Upper lobe of left lung (tissue), 6 donors: ENCODE results near the gene SLC44A5. TPM values are rescaled to one million over a fixed set of nuclear protein-coding genes. Genes with fewer than 3 reads are reported as not detected.

Experiments used
- ATAC-seq, 2 donors: fragments of 200-7000 bp; cut with Tn5 transposase; one replicate each; pipeline ENCODE4 v1.9.1; 2022; ENCODE audit warnings: mild to moderate bottlenecking in 2 of 2, moderate library complexity in 2 of 2; ENCODE audit not compliant: low FRiP score in 2 of 2
- DNase-seq, 2 donors: peaks; one replicate each; pipeline ENCODE4 v3.0.0-alpha.2; 2019 to 2020
- H3K27ac ChIP-seq, 4 donors: fragments of 200-600 bp; sonication (generic); one replicate each; pipeline ENCODE4 v1.5.1; 2016 to 2019
- H3K27me3 ChIP-seq, 4 donors: fragments of 200-600 bp; sonication (generic); one replicate each; pipeline ENCODE4 v1.5.1; 2017 to 2019
- H3K36me3 ChIP-seq, 4 donors: fragments of 200-600 bp; sonication (generic); one replicate each; pipeline ENCODE4 v1.5.1; 2016 to 2019
- H3K4me1 ChIP-seq, 4 donors: fragments of 200-600 bp; sonication (generic); one replicate each; pipeline ENCODE4 v1.5.1; 2018 to 2019
- H3K4me3 ChIP-seq, 4 donors: fragments of 200-600 bp; sonication (generic); one replicate each; pipeline ENCODE4 v1.5.1; 2017 to 2019; ENCODE audit warnings: mild to moderate bottlenecking in 2 of 4, moderate library complexity in 1 of 4
- H3K9me3 ChIP-seq, 4 donors: fragments of 200-600 bp; sonication (generic); one replicate each; pipeline ENCODE4 v1.5.1; 2018 to 2019
- EP300 ChIP-seq, 4 donors: sonication (generic); formaldehyde crosslinking; IDR thresholded peaks; one replicate each; pipeline ENCODE4 v1.5.1; 2017; ENCODE audit warnings: antibody characterized with exemption in 4 of 4, control low read depth in 2 of 4
- POLR2A ChIP-seq, 4 donors: fragments of 450-650 bp; IDR thresholded peaks; one replicate each; pipeline ENCODE4 v1.5.1; 2016 to 2017; ENCODE audit warnings: antibody characterized with exemption in 4 of 4, mild to moderate bottlenecking in 2 of 4
- POLR2AphosphoS5 ChIP-seq, 2 donors: sonication (generic); formaldehyde crosslinking; IDR thresholded peaks; one replicate each; pipeline ENCODE4 v1.5.1; 2017; ENCODE audit warnings: antibody characterized with exemption in 2 of 2
- WGBS, 2 donors: methylation state at CpG; one replicate each; pipeline ENCODE4 v1.1.5; 2017 to 2018; 5-methylcytosine and 5-hydroxymethylcytosine counted together
- total RNA-seq, 6 donors: library from RNA; depleted of rRNA in 4 of 6; stranded (reverse); fragments of >200 nt in 4 of 6; gene quantifications; one replicate each; pipeline versions ENCODE4 v1.1.0 to v1.2.1, GENCODE V29; 2016 to 2021
- TF ChIP-seq, protein P1 (sequence below), 6 experiments: fragments of 450-650 bp in 4 of 6; fragments of 200-600 bp in 2 of 6; sonication (generic) in 2 of 6; IDR thresholded peaks; one replicate each; pipeline ENCODE4 v1.5.1; 2016 to 2019; ENCODE audit warnings: antibody characterized with exemption in 6 of 6
- donor health status: DM: no; HTN: no; CAD: no; lungs with moderate emphysema.
- donor health status: DM: no; HTN: yes; CAD: no; lungs with severe emphysema.

SLC44A5 gene
- total RNA-seq, 6 donors from 2014 or later = 0.11 to 4.2 (median 0.40) TPM; not detected in 1

DNA sequence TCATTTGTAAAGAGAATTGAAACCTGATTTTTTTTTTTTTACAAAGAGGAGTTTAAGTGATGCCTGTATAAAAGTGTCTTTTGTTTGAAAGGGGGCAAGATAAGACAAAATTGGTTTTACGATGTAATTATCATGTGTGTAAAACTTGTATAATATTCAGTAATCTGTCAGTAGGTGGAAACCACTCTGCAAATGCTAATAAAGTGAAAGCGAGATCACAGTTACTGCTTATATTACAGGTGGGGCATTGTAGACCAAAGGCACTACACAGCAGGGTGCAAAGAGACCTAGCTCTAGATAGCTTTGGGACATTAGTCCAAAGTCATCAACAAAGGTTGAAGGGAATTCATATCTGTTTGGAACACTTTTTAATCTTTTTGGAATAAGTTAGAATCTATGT lies 302.5 kb downstream of the SLC44A5 start:
- no peak for ATAC-seq
- no peaks in the 10 kb centered on the region for H3K4me1 ChIP-seq
- no peaks in the 10 kb centered on the region for H3K9me3 ChIP-seq
- H3K27ac ChIP-seq = no peak overlapping the region
- TF ChIP-seq EP300 (IDR thresholded peaks at IDR 0.05) = no peak
- TF ChIP-seq POLR2AphosphoS5 (IDR thresholded peaks at IDR 0.05) = no peak
- TF ChIP-seq POLR2A (IDR thresholded peaks at IDR 0.05) = no peak
- TF ChIP-seq, protein P1, sequence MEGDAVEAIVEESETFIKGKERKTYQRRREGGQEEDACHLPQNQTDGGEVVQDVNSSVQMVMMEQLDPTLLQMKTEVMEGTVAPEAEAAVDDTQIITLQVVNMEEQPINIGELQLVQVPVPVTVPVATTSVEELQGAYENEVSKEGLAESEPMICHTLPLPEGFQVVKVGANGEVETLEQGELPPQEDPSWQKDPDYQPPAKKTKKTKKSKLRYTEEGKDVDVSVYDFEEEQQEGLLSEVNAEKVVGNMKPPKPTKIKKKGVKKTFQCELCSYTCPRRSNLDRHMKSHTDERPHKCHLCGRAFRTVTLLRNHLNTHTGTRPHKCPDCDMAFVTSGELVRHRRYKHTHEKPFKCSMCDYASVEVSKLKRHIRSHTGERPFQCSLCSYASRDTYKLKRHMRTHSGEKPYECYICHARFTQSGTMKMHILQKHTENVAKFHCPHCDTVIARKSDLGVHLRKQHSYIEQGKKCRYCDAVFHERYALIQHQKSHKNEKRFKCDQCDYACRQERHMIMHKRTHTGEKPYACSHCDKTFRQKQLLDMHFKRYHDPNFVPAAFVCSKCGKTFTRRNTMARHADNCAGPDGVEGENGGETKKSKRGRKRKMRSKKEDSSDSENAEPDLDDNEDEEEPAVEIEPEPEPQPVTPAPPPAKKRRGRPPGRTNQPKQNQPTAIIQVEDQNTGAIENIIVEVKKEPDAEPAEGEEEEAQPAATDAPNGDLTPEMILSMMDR (IDR thresholded peaks at IDR 0.05) = no peak
- H3K27me3 ChIP-seq = no peaks in the 10 kb centered on the region
- DNase-seq = no peak
- no peaks in the 10 kb centered on the region for H3K36me3 ChIP-seq
- 81 to 85% methylated on average over 2 of the region's 2 CpGs for WGBS, 2 donors
- no peak overlapping the region for H3K4me3 ChIP-seq

DNA sequence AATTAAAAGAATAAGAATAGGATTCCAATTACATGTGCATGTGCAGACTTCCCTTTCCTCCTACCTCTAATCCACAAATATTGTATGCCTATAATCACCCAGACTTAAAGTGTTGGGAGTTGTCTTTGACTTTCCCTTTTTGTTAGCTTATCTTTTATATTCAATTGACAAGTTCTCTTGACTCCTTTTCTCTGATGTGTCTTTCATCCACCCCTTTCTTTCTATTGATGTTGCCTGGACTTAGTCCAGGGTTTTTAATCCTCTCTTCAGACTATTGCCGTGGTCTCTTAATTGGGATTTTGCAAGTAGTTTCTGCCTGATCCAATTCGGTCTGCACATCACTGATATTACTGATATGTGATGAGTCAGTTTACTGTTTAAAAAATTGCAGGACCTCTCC lies 305.9 kb downstream of the SLC44A5 start:
- Histone ChIP-seq H3K9me3 (no peaks in the 10 kb centered on the region), H3K27me3 (no peaks in the 10 kb centered on the region), H3K4me1 (no peaks in the 10 kb centered on the region), H3K36me3 (no peaks in the 10 kb centered on the region), H3K4me3 (no peak overlapping the region), H3K27ac (no peak overlapping the region)
- ATAC-seq = no peak
- WGBS, 2 donors = 81% methylated on average over 2 of the region's 2 CpGs
- no peak for DNase-seq
- no peak for TF ChIP-seq EP300 (IDR thresholded peaks at IDR 0.05)
- TF ChIP-seq POLR2A (IDR thresholded peaks at IDR 0.05) = no peak
- TF ChIP-seq, protein P1 (IDR thresholded peaks at IDR 0.05) = no peak
- TF ChIP-seq POLR2AphosphoS5 (IDR thresholded peaks at IDR 0.05) = no peak

DNA sequence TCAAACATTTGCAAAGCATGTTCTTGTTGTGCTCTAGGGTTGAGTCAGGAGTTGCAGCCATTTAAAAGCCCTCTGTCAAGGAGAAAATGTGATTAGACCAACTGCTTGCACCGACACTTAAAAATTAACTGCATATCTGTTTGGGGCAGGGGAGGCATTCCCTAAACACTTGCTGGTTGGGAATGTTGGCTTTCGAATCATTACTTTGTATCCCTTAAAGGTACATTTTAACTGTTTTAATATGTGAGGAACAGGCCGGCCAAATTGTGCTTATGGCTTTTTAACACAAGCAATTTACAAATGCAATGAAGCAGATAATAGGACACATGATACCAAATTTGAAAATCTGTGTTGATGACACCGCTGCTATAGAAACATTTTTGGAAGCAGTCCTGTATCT lies 317.6 kb downstream of the SLC44A5 start:
- no peak for ATAC-seq
- TF ChIP-seq POLR2AphosphoS5 (IDR thresholded peaks at IDR 0.05) (no peak), EP300 (IDR thresholded peaks at IDR 0.05) (no peak), POLR2A (IDR thresholded peaks at IDR 0.05) (no peak)
- TF ChIP-seq, protein P1 (IDR thresholded peaks at IDR 0.05) = no peak

DNA sequence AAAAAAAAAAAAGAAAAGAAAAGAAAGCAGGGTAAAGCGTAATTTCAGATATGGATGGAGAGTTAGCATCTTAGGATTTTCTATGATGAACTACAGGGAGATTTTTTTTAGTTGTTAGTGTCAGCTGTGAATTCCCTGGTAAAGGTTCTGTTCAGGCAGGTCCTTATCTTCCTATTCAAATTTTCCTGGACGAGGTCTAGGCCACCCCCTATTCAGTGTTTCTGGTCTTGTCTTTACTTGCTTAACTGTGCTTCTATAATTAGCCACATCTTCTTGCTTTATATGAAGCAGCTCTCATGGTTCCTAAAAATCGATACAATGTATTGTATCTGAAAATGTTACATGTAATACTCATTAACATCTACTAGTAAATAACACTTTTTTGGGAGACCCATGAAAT lies 318.9 kb downstream of the SLC44A5 start:
- WGBS, 2 donors = 64% methylated on average over 3 of the region's 3 CpGs

More for the DNA sequence above, 317.6 kb downstream of the SLC44A5 start:
- Histone ChIP-seq H3K9me3 (no peaks in the 10 kb centered on the region), H3K36me3 (no peaks in the 10 kb centered on the region), H3K27me3 (no peaks in the 10 kb centered on the region), H3K4me1 (no peaks in the 10 kb centered on the region), H3K4me3 (no peak overlapping the region), H3K27ac (no peak overlapping the region)
- no peak for DNase-seq
- WGBS, 2 donors = 79 to 88% methylated on average over 4 of the region's 4 CpGs

DNA sequence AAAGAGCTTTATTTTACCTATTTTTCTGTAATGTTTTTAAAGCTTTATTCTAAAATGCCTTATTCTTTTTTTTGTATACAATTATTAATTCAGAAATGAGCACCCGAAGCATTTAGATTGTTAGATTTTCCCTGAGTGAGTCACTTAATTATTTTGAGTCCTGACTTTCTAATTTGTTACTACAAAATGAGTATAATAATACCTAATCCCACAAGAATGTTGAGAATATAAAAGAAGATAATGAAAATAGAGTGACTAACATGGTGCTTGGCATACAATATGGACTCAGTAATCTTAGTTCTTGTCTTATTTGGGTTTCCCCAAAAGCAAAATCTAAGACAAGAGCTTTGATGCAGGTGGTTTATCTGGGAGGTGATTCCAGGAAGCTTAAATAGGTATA lies 334.5 kb downstream of the SLC44A5 start:
- Histone ChIP-seq H3K36me3 (no peaks in the 10 kb centered on the region), H3K9me3 (no peaks in the 10 kb centered on the region), H3K4me1 (no peaks in the 10 kb centered on the region), H3K27ac (no peak overlapping the region), H3K27me3 (no peaks in the 10 kb centered on the region), H3K4me3 (no peak overlapping the region)
- 86 to 97% methylated on average over 1 of the region's 1 CpG for WGBS, 2 donors
- ATAC-seq (no peak), DNase-seq (no peak)
- TF ChIP-seq, protein P1 (IDR thresholded peaks at IDR 0.05) = no peak
- no peak for TF ChIP-seq EP300 (IDR thresholded peaks at IDR 0.05)
- TF ChIP-seq POLR2A (IDR thresholded peaks at IDR 0.05) = no peak
- TF ChIP-seq POLR2AphosphoS5 (IDR thresholded peaks at IDR 0.05) = no peak

More for the DNA sequence above, 318.9 kb downstream of the SLC44A5 start:
- TF ChIP-seq, protein P1 (IDR thresholded peaks at IDR 0.05) = no peak
- no peak for TF ChIP-seq POLR2A (IDR thresholded peaks at IDR 0.05)
- TF ChIP-seq EP300 (IDR thresholded peaks at IDR 0.05) = no peak
- no peak for TF ChIP-seq POLR2AphosphoS5 (IDR thresholded peaks at IDR 0.05)
- DNase-seq = no peak
- ATAC-seq = no peak
- Histone ChIP-seq H3K27ac (no peak overlapping the region), H3K36me3 (no peaks in the 10 kb centered on the region), H3K27me3 (no peaks in the 10 kb centered on the region), H3K9me3 (no peaks in the 10 kb centered on the region), H3K4me3 (no peak overlapping the region), H3K4me1 (no peaks in the 10 kb centered on the region)
